HG03135 (cell line): ENCODE measurements around the gene LGI4.

Source experiments
- ATAC-seq: cut with Tn5 transposase; IDR thresholded peaks from one replicate; pipeline ENCODE4 v1.9.1; 2021; ENCODE audit warnings: mild to moderate bottlenecking, moderate library complexity; ENCODE audit not compliant: unreplicated experiment

The LGI4 gene

DNA sequence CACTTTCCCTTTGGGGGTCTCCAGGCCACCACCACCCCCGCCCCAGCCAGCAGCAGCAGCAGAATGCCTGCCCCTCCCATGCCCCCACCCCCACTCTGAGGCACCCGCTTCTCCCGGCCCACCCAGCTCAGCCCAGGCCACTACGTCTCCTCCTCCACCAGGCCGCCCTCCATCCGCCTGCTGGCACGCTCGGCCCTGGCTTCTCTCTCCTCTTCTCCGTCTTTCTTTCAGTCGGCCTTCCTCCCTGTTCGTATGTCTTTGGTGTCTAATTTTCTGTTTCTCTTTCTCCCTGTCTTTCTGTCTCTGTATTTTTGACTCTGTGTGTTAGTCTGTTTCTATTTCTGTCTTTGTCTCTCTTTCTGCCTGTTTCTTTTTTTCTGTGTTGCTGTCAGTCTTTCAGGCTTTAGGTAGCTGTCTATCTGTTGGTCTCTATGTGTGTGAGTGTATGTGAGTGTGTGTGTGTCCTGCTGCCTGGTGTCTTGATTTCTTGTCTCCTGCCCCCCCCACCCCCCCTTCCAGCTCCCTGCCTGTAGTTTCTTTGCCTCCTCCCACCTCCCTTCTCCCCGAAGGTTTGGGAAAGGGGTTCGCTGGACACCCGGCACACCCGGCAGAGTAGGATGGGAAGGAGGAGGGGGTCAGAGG is at the start of gene LGI4:
Gene LGI4, minus strand, starts transcription at position 459 of the 642 bp plus-strand sequence. Its CDS starts 379 bp downstream, at position 80.
- ATAC-seq: no peak

DNA sequence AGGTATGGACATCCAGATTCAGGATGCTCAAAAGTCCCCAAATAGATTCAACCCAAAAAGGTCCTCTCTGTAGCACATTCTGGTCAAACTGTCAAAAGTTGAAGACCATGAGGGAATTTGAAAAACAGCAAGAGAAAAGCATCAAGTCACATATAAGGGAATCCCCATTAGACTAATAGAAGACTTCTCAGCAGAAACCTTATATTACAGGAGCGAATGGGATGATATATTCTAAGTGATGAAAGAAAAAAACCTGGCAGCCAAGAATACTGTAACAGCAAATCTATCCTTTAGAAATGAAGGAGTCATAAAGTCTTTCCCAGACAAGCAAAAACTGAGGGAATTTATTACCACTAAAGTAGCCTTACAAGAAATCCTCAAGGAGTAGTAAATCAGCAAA is 49.4 kb upstream of the LGI4 start:
- no peak for ATAC-seq

DNA sequence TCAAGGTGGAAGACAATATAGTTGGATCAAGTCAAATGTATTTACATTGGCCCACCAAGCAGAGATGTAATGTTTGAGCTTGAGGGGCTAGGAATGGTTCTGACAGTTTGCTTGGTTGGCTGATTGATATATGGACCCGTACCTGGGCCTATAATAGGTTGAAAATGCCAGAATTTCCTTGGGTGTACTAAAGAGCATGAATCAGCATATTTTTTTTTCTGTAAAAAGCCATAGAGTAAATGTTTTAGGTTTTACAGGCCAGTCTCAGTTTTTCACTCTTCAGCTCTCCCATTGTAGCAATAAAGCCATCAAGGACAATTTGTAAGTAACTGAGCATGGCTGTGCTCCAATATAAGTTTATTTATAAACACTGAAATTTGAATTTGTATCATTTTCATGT is 46.5 kb upstream of the LGI4 start:
- no peak for ATAC-seq

DNA sequence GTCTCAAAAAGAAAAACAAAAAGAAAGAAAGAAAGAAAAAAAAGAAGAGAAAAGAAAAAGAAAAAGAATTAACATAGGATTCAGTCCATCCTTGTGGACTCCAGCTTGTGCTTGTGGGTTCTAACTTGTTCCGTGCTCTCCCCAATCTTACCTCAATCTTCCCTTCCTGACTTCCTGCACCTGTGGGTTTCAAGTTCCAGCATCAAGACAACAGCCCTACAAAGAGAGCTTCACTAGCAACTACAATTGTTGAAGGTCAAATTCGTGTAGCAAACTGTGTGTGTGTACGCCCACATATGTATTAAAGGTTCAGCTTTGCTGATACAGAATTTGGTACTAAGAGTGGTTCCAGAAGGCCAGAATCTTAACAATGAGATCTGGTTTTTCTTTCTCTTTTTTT is 45.0 kb upstream of the LGI4 start:
- ATAC-seq: no peak

DNA sequence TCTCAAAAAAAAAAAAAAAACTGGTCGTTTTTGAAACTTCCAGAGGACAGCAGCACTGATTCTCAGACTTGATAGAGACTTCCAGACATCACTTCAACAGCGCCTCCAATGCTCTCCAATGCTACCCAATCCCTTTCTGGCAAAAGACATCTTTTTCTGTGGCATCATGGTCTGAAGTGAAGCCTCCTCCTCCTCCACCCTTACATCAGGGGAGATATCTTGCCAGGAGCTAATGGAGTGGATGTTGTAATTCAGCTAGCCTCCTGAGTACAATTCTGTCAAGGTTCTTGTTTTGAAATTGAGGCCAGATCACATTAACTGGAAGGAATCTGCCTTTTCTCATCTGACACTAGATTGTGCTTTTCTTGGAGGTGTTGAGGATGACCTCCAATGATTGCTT is 43.8 kb upstream of the LGI4 start:
- no peak for ATAC-seq

DNA sequence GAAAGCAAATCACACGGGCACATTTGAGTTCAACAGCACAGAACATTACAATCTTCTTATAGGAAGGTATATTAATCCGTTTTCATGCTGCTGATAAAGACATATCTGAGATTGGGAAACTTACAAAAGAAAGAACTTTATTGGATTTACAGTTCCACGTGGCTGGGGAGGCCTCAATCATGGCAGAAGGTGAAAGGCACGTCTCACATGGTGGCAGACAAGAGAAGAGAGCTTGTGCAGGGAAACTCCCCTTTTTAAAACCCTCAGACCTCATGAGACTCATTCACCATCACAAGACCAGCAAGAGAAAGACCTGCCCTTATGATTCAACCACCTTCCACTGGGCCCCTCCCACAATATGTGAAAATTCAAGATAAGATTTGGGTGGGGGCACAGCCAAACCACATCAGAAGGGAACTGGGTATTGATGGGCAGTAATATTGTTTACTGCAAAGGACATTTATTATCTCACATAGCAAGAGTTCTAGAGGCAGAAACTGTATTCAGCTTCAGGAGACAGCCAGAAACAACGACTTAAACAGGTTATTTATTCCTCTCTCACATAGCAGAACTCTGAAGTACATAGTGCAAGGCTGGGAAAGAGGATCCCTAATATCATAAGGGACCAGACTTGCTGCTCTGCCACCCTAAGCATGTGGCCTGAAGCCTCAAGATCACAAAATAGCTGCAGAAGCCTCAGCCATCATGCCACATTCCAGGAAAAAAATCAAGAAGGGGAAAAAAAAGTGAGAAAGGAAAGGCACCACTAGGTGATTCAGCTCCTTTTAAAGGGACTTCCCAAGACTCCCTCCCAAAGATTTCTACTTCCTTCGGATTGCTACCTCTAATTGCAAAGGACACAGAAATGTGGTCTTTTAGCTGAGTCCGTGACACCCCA is 42.8 kb upstream of the LGI4 start:
- no peak for ATAC-seq

DNA sequence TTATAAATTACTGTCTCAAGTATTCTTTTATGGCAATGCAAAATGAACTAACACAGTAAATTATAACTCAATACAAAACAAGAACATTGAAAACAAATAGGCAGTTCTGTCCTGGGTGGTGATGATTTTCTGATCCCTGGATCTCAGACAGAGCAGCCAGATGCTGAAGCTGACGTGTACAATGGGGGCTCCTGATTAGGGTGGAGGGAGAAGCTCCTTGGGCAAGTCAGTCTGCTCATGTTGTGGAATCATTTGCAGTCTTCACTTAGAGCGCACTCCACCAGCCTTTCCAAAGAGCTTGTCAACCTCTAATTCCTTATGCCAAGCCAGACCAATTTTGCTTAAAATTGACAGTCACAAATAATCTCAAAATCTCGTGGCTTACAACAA is 41.3 kb upstream of the LGI4 start:
- no peak for ATAC-seq

DNA sequence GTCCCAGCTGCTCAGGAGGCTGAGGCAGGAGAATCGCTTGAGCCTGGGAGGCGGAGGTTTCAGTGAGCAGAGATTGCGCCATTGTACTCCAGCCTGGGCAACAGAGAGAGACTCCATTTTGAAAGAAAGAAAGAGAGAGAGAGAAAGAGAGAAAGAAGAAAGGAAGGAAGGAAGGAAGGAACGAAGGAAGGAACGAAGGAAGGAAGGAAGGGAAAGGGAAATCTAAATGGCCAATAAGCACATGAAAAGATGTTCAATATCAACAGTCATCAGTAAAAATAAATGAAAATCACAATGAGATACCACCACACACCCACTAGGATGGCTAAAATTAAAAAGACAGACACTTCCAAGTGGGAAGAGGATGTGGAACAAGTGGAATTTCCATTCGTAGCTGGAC is 39.4 kb upstream of the LGI4 start:
- ATAC-seq: no peak

DNA sequence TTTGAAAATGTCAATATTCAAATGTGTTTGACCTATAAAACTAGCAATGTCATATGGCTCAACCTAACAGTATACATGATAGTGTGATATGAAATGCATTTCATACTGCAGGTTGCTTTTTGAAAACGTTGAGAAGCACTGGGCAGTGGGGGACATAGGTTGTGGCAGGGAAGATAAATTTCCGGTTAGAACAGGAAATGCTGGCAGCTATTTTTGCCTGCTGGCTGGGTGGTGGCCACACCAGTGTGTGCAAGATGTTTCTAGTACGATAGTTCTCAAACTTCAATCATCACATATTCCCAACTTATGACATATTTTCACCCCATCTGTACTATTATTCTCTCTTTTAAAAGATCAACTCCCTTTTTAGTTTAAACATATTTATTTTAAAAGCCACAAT is 36.9 kb upstream of the LGI4 start:
- ATAC-seq: no peak

DNA sequence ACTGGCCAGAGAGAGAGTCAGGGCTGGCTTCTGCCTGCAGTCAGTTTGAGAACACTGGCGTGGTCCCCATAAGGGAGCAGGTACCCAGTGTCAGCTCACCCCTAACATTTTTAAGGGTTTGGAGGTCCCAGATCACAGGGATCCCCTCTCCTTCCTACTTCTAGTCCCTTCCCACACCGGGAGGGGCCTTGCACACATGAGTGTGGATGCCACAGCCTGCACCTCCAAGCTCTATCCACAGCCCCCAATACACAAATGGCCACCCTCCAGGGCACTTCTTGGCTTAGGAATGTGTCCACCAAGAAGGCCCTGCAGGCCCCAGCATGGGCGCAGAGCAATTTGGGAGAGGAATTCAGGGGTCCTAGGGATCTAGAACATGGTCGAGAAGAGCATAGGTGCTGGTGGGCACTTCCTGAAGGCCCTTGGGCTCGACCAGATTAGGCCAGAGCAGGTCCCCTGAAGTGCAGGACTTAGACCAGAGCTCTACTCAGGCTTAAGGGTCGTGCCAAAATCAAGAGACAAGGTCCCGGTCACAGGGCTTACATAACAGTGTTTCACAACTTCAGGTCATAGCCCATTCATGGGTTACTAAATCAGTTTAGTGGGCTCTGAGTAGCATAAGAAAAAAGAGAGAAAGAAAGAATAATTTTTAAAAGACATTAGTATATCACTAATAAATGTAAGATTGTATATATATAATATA is 35.7 kb upstream of the LGI4 start:
- ATAC-seq: no peak

DNA sequence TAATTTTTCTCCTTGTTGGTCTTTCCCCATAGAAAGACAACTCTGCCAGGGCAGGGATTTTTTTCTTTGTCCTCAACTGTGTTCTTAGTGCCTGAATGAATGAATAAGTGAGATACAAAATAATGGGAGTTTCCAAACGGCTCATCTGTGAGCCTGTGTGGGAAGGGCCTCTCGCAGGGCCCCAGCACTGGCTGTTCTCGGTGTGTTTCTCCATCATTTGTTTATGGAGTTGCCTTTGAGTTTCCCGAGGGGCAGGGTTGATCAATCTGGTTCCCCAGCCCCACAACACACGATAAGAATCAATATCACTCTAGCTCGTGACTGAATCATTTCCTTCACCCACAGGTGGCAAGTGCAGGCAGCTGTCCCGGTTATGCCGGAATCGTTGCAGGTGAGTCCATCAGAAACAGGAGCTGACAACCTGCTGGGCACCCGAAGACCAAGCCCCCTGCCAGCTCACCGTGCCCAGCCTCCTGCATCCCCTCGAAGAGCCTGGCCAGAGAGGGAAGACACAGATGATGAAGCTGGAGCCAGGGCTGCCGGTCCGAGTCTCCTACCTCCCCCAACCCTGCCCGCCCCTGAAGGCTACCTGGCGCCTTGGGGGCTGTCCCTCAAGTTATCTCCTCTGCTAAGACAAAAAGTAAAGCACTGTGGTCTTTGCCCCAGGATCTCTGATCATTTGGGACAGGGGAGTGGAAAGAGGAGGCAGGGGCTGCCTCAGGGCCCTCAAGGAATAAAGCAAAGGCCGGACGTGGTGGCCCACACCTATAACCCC is 34.5 kb upstream of the LGI4 start:
- no peak for ATAC-seq

DNA sequence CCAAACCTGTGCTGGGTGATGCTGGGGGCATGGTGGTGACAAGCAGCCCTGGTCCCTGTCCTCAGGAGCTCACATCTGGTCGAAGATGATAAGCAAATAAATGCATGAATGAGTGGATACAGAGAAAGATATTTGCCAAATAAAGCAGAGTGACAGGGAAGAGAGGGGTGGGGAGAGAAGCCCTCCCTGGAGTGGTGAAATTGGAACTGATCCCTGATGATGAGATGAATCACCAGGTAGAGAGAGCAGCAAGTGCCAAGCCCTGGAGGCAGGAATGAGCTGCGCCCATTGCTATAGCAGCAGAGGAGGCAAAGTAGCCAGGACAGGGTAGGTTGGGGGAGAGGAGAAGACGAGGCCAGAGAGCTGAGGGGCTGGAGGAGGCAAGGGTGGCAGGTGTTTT is 33.3 kb upstream of the LGI4 start:
- no peak for ATAC-seq

DNA sequence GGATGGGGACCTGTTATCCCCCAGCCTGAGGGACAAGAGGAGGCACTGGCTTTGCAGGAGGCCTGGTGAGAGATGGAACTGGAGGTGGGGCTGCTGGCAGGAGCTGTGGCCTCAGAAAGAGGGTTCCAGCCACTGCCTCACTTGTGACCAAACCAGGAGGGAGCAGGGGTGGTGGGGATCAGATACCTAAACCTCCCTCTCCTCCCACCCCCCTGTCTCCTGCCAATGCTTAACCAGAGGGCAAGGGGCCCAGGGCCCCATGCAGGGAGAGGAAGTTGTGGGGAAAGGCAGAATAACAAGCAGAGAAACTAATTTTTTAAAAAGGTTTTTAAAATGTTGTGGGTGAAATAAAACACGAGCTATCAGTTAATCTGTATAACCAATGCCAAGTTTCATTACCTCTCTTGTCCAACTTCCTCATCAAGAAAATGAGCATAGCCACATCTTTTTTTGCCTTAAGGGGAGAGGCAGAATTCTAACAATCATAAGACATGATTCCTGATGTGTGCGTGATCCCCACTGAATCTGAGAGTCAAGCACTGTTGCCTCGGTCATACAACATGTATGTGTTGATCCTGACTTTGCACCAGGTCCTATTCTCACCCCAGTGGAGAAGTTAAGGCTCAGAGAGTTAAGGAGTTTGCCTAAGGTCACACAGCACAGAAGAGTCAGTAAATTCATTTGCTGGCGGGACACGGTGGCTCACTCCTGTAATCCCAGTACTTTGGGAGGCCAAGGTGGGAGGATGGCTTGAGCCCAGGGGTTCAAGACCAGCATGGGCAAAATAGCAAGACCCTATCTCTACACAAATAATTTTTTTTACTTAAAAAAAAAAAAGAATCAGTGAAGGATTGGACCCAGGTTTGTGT is 32.6 kb upstream of the LGI4 start:
- ATAC-seq: no peak

DNA sequence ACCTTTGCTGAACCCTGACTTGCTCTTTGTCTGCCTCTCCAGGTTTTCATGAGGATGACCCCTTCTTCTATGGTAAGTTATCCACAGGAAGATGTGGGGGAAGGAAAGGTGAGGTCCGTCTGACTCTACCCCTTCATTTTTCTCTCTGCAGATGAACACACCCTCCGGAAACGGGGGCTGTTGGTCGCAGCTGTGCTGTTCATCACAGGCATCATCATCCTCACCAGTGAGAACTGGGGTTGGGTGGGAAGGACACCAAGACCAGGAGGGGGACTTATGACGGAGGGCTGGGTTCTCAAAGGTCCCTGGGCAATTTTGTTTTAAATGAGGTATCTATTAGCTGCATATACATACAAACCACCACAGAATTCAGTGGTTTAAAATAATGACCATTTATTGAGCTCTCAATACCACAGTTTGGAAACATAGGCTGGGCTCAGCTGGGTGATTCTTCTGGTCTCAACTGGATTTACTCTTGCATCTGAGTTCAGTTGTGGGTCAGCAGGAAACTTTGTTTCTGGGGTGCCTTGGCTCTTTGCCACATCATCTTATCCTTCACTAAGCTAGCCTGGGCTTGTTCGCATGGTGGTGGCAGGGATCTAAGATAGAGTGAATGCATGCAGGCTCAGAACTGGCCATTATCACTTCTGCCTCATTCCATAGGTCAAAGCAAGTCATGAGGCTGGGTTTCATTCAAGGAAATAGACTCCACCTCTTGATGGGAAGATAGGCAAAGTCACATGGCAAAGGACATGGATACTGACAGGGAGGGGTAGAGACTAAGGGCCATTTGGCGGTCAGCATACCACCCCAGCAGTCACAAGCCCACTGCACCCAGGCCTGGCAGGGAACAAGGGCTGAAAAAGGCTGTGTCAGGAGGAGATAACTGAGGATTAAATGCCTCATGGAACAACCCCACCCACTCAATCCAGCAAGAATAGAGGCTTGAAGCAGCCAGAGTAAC is 31.5 kb upstream of the LGI4 start:
- no peak for ATAC-seq

DNA sequence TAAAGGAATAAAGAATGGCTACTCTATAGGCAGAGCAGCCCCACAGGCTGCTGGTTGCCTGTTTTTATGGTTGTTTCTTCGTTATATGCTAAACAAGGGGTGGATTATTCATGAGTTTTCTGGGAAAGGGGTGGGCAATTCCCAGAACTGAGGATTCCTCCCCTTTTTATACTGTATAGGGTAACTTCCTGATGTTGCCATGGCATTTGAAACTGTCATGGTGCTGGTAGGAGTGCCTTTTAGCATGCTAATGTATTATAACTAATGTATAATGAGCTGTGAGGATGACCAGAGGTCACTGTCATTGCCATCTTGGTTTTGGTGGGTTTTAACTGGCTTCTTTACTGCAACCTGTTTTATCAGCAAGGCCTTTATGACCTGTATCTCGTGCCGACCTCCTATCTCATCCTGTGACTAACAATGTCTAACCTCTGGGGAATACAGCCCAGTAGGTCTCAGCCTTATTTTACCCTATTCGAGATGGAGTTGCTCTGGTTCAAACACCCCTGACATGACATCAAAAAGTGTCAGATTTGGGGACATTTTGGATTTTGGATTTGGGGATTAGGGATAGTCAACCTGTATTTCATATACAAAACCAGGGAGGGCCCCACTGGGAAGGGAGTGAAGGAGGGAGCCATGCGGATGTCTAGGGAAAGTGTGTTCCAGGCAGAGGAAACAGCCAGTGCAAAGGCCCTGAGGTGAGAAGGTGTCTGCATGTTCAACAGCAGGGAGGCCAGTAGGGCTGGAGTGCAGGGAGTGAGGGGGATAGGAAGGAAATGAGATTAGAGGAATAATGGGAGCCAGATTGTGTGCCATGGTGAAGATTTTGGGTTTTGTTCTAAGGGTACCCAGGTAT is 30.6 kb upstream of the LGI4 start:
- ATAC-seq: no peak

DNA sequence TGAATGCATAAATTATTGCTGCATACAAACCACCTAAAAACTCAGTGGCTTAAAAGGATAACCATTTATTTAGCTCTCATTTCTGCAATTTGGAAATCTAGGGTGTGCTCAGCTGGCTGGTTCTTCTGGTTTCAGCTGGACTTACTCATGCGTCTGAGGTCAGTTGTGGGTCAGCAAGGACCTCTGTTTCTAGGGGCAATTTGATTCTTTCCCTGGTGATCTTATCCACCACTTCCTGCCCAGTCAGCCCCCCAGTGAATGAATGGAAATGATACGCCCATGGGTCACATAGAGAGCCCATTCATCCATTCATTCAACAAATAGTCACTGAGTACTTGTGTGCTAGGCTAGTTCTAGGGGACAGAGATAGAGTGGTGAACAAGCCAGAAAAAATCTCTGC is 29.6 kb upstream of the LGI4 start:
- ATAC-seq: no peak

DNA sequence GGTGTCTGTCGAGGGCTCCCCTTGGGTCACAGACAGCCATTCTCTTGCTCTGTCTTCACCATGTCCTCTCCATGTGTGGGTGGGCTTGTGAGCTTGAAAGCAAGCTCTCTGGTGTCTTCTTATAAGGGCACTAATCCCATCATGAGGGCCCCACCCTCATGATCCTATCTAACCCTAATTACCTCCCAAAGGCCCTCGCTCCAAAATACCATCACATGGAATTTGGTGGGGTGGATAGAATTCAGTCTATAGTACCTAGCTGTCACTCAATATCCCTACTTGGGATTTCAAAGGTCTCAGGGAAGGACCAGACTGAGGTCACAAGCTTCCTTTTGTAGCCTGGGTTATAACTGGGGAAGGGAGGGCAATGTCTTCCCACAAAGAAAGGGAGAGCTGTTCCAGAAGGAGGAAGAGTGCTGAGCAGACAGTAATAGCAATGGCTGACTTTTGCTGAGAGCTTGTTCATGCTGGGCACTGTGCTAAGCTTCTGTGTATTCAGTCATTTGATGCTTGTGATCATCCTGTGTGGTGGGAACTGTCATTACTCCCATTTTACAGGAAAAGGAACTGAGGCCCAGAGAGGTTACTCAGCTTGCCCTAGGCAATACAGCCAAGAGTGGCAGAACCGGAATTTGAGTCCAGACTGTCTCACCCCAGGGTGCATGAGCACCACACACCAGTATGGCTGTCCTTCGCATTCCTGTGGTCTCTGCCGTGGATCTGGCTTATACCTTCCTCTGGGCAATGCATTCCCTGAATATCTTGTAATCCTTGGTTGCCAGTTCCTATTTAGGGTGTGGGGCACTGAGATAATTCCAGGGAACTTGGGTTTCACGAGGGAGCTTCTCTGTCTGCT is 27.8 kb upstream of the LGI4 start:
- ATAC-seq: no peak
